ENCODE measurements around the gene PRRT1.

- no peak for TF ChIP-seq CTCF (IDR thresholded peaks at IDR 0.05; ENCODE audit: poor library complexity)
- no peak for TF ChIP-seq EZH2phosphoT487 (IDR thresholded peaks at IDR 0.05; ENCODE audit: low read depth, severe bottlenecking, unreplicated experiment)
These were observed 19.5 kb upstream of the PRRT1 start for GRCh38 chr6:32171234-32171633.
